ENCODE measurements around the gene LAMA3. TPM values are rescaled to one million over a fixed set of nuclear protein-coding genes. Genes with fewer than 3 reads are reported as not detected.

Gene LAMA3
- total RNA-seq, 2 donors from 2014 or later, result 9.3 to 21.1 TPM

GRCh38 chr18:23756590-23757436, 67.6 kb downstream of the LAMA3 start:
- Histone ChIP-seq H3K36me3 (replicated peaks in 1 of 2; ENCODE audit: insufficient read depth in 1 of 2, low read depth in 2 of 2) (no peaks in the 10 kb centered on the region), H3K4me3 (no peak overlapping the region), H3K27me3 (no peaks in the 10 kb centered on the region), H3K27ac (no peak overlapping the region), H3K4me1 (no peaks in the 10 kb centered on the region), H3K9me3 (no peaks in the 10 kb centered on the region)
- no peak for TF ChIP-seq POLR2A (IDR thresholded peaks at IDR 0.05)
- TF ChIP-seq CTCF (IDR thresholded peaks at IDR 0.05), result no peak
- no peak for DNase-seq
- intact Hi-C loops (cut with DNase I), result no loop called here
- 79 to 80% methylated on average over 28 to 30 of the region's 34 CpGs for WGBS, 2 donors
- no peak for ATAC-seq

- TF ChIP-seq CTCF (IDR thresholded peaks at IDR 0.05) (no peak), POLR2A (IDR thresholded peaks at IDR 0.05) (no peak)
- 69 to 74% methylated on average over 8 of the region's 8 CpGs for WGBS, 2 donors
- no peak for ATAC-seq
Measured at GRCh38 chr18:23757437-23757733, 68.1 kb downstream of the LAMA3 start.

DNA sequence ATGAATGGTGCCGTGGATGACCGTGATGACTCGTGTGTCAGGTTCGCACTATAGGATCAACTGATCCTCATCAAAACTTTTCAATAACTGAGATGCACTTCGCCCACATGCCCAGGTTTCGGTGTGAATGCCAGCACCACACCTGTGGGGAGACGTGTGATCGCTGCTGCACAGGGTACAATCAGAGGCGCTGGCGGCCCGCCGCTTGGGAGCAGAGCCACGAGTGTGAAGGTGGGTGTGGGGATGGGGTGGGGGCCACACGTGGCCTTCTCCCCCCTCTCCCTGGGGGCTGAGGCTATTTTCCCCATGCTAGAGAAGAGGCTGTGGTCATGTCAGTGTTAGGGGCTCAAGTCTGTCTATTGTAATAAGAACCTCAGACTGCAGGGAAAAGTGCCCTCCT, 69.0 kb downstream of the LAMA3 start:
- WGBS, 2 donors, result 78 to 88% methylated on average over 13 to 14 of the region's 14 CpGs
- H3K9me3 ChIP-seq, result no peaks in the 10 kb centered on the region
- no peak for ATAC-seq

More at GRCh38 chr18:23757437-23757733, 68.1 kb downstream of the LAMA3 start:
- Histone ChIP-seq H3K4me3 (no peak overlapping the region), H3K36me3 (replicated peaks in 1 of 2; ENCODE audit: insufficient read depth in 1 of 2, low read depth in 2 of 2) (no peaks in the 10 kb centered on the region), H3K27me3 (no peaks in the 10 kb centered on the region), H3K27ac (no peak overlapping the region), H3K4me1 (no peaks in the 10 kb centered on the region), H3K9me3 (no peaks in the 10 kb centered on the region)
- intact Hi-C loops (cut with DNase I), result no loop called here
- no peak for DNase-seq

DNA sequence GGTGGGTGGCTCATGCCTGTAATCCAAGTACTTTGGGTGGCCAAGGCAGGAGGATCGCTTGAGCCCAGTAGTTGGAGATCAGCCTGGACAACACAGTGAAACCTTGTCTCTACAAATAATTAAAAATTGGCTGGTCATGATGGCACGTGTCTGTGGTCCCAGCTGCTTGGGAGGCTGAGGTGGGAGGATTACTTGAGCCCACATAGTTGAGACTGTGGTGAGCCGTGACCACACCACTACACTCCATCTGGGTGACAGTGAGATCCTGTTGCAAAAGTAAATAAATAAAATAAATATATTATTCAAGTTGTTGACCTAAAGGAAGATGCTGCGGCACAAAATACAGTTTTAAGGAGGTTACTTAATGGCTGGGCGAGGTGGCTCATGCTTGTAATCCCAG, 72.7 kb downstream of the LAMA3 start:
- TF ChIP-seq POLR2A (IDR thresholded peaks at IDR 0.05) (no peak), CTCF (IDR thresholded peaks at IDR 0.05) (no peak)
- intact Hi-C loops (cut with DNase I), result no loop called here
- DNase-seq (no peak), ATAC-seq (no peak)
- no peaks in the 10 kb centered on the region for H3K27me3 ChIP-seq
- no peaks in the 10 kb centered on the region for H3K4me1 ChIP-seq
- 95 to 96% methylated on average over 5 of the region's 5 CpGs for WGBS, 2 donors
- H3K4me3 ChIP-seq, result no peak overlapping the region
- H3K9me3 ChIP-seq, result no peaks in the 10 kb centered on the region
- no peaks in the 10 kb centered on the region for H3K36me3 ChIP-seq (replicated peaks in 1 of 2; ENCODE audit: insufficient read depth in 1 of 2, low read depth in 2 of 2)
- no peak overlapping the region for H3K27ac ChIP-seq

More for the DNA sequence above, 69.0 kb downstream of the LAMA3 start:
- TF ChIP-seq POLR2A (IDR thresholded peaks at IDR 0.05) (no peak), CTCF (IDR thresholded peaks at IDR 0.05) (no peak)
- Histone ChIP-seq H3K27ac (no peak overlapping the region), H3K36me3 (replicated peaks in 1 of 2; ENCODE audit: insufficient read depth in 1 of 2, low read depth in 2 of 2) (no peaks in the 10 kb centered on the region), H3K4me3 (no peak overlapping the region), H3K27me3 (no peaks in the 10 kb centered on the region), H3K4me1 (no peaks in the 10 kb centered on the region)
- intact Hi-C loops (cut with DNase I), result no loop called here
- no peak for DNase-seq

GRCh38 chr18:23763343-23763742, 74.1 kb downstream of the LAMA3 start:
- no peaks in the 10 kb centered on the region for H3K27me3 ChIP-seq
- H3K9me3 ChIP-seq, result no peaks in the 10 kb centered on the region
- ATAC-seq (no peak), DNase-seq (no peak)
- WGBS, 2 donors, result 97% methylated on average over 4 of the region's 4 CpGs
- H3K4me1 ChIP-seq, result no peaks in the 10 kb centered on the region
- no peaks in the 10 kb centered on the region for H3K36me3 ChIP-seq (replicated peaks in 1 of 2; ENCODE audit: insufficient read depth in 1 of 2, low read depth in 2 of 2)
- intact Hi-C loops (cut with DNase I), result no loop called here
- TF ChIP-seq CTCF (IDR thresholded peaks at IDR 0.05), result no peak
- no peak for TF ChIP-seq POLR2A (IDR thresholded peaks at IDR 0.05)
- H3K27ac ChIP-seq, result no peak overlapping the region
- H3K4me3 ChIP-seq, result no peak overlapping the region
